Activated CD4-positive, alpha-beta T cell treated with anti-CD3 and anti-CD28 coated beads, Interleukin-2, amount 50 U/mL, for 1 hour (primary cell): ENCODE measurements around the gene TOP1.

Source experiments
- DNase-seq: peaks from one replicate; pipeline ENCODE4 v3.0.0-alpha.2; 2020

Gene TOP1

DNA sequence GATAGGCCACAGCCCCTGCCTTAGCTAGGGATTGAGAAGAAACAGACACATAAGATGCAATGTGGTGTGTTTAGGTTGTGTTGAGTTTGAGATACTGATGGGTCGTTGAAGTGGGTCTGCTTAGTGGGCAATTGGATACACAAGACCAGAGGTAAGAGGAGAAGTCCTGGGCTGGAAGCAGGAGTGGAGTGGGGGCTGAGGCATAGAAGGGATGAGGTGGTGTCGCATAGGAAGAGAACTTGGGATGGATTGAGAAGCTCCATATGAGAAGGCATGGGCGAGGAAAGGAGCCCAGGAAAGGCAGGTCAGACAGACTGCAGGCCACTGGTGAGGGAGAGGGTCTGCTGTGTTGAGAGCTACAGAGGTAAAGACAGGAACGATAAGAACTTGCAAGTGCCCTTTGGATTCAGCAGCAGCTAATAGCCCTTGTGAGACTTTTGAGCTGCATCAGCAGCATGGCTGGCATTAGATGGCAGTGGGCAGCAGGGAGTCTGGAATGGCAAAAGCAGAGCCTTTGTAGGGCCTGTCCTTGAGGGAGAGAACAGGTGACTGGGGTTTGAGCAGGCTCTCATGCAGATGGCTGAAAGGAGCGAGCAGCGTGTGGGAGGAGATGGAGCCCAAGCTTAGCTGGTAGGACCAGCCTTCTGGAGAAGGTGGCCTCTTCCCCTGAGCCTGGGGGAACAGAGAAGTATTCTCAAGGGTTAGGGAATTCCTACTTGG lies 141.9 kb downstream of the TOP1 start:
- no peak for DNase-seq

DNA sequence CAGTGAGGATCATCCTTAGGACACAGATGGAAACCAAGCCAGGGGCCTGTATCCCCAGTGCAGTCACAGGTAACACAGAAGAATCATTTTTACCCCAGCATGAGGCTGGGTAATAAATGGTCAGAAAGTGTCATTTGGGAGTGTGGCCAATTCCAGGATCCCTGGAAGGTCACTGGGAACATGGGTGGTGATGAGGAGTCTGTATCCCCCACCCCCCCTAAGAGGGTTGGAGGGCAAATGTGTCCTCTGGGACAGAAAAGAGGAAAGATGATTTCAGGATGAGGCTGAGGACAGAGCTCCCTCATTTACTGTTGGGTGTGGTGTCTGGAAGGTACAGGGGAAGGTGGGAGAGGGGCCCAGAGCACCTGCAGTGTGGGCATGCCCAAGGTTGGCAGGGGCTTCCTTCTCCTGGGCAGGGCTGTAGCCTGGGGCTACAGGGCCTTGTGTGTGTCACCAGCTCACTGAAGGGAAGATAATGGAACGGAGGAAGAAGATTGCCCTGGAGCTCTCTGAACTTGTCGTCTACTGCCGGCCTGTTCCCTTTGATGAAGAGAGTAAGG lies 143.2 kb downstream of the TOP1 start:
- DNase-seq = no peak

DNA sequence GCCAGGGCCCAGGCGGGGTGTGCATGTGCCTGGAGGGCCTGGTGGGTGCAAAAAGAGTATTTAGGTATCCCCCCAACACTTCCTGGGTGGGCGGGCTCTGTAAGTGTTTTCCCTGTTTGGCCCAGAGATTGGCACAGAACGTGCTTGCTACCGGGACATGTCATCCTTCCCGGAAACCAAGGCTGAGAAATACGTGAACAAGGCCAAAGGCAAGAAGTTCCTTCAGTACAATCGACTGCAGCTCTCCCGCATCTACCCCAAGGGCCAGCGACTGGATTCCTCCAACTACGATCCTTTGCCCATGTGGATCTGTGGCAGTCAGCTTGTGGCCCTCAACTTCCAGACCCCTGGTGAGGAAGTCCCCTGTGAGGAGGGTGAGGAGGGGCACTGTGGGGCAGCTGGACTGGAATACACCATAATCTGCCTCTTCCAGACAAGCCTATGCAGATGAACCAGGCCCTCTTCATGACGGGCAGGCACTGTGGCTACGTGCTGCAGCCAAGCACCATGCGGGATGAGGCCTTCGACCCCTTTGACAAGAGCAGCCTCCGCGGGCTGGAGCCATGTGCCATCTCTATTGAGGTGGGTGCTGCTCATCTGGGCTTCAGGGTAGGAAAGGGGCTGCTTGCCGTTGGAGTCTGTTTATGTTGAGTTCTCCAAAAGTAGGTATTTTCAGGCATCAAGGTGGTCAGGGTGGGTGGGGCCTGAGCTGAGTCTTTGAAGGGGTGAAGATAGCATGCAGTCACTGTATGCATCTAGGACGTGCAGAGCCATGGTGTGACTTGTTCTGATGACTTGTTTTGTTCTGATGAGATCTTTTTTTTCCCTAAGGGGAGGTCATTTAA lies 143.9 kb downstream of the TOP1 start:
- no peak for DNase-seq

DNA sequence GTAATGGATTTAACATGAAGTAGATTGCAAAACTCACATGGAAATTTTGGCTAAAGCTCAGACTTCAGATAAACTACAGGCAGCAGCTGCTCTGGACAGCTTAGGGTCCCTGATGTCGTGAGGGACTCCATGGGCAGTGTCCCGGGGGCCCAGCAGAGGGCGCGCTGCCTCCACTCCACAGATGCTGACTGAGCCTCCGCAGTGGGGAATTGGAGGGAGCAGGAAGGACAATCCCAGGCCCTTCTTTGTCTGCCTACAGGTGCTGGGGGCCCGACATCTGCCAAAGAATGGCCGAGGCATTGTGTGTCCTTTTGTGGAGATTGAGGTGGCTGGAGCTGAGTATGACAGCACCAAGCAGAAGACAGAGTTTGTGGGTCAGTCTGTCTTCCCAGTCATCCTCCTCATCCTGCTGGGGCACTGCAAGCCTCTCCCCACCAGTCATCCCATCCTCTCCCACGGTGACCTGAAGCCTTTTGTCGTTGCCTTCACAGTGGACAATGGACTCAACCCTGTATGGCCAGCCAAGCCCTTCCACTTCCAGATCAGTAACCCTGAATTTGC lies 144.6 kb downstream of the TOP1 start:
- peak; percentile 74 for DNase-seq

DNA sequence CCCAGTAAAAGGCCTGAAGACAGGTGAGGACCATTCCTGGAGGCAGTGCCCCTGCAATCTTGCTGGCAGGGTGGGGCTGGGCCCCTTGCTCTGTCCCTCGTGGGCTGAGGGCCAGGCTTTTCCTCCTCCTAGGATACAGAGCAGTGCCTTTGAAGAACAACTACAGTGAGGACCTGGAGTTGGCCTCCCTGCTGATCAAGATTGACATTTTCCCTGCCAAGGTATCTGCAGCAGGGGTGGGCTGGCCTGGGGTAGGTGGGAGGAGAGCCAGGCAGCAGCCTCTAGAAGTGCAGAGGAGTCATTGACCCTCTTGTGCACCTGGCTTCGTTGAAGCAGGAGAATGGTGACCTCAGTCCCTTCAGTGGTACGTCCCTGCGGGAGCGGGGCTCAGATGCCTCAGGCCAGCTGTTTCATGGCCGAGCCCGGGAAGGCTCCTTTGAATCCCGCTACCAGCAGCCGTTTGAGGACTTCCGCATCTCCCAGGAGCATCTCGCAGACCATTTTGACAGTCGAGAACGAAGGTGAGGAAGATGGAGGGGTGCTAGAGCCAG lies 145.2 kb downstream of the TOP1 start:
- DNase-seq = no peak
